Memory B cell (primary cell): ENCODE measurements around the gene CCDC51.
"Not testable (repeated sequence)": the region's sequence is repeated elsewhere in the genome, so short reads cannot be mapped to it uniquely, and the experiment has no call there.

ENCODE experiments used
- ATAC-seq: fragments of 150-1000 bp; cut with Tn5 transposase; 2 replicates; pipeline ENCODE4 v1.10.0; 2021; ENCODE audit warnings: low read depth, mild to moderate bottlenecking, moderate library complexity
- DNase-seq, 2 donors: peaks; one replicate each; pipeline ENCODE4 v3.0.0; 2022; ENCODE audit warnings: low spot score in 2 of 2
- H3K27ac Mint-ChIP-seq: one replicate; pipeline ENCODE4 v1.8.0; 2022; ENCODE audit warnings: mild to moderate bottlenecking, moderate library complexity, mixed read lengths
- H3K27me3 Mint-ChIP-seq: one replicate; pipeline ENCODE4 v1.8.0; 2022; ENCODE audit warnings: mixed read lengths
- H3K36me3 Mint-ChIP-seq: one replicate; pipeline ENCODE4 v1.8.0; 2022; ENCODE audit warnings: mild to moderate bottlenecking, mixed read lengths
- H3K4me1 Mint-ChIP-seq: one replicate; pipeline ENCODE4 v1.8.0; 2022; ENCODE audit warnings: mixed read lengths
- H3K4me3 Mint-ChIP-seq: one replicate; pipeline ENCODE4 v1.8.0; 2022; ENCODE audit warnings: mild to moderate bottlenecking, moderate library complexity, mixed read lengths
- H3K9me3 Mint-ChIP-seq: one replicate; pipeline ENCODE4 v1.8.0; 2022; ENCODE audit warnings: mixed read lengths

Gene CCDC51

DNA sequence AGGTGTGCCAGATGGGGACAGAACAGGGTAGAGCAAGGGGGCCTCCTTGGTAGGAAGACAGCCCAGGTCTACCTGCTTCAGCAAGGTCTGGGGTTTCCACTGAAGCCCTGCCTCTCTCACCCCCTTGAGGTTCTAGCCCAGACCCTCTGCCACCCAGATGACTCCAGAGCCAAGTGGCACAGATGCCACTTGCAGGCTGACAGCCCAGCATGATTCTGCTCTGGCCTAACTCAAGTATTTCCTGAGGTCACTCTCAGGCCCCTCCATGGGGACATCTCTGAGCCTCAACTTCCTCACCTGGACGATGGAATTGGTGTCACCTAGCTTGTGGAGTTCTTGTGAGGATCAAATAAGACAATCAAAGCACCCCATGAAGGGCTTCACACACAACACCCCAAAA, 33.9 kb downstream of the CCDC51 start:
- Mint-ChIP-seq H3K9me3 (no peaks in the 10 kb centered on the region), H3K27me3 (no peaks in the 10 kb centered on the region), H3K27ac (no peak overlapping the region)

GRCh38 chr3:48405343-48405881, 34.5 kb downstream of the CCDC51 start:
- Mint-ChIP-seq H3K36me3 (no peaks in the 10 kb centered on the region), H3K9me3 (no peaks in the 10 kb centered on the region), H3K4me1 (no peaks in the 10 kb centered on the region), H3K27me3 (no peaks in the 10 kb centered on the region), H3K4me3 (no peak overlapping the region), H3K27ac (no peak overlapping the region)
- DNase-seq, result no peak
- ATAC-seq, result no peak

More for the DNA sequence above, 33.9 kb downstream of the CCDC51 start:
- Mint-ChIP-seq H3K4me1 (no peaks in the 10 kb centered on the region), H3K4me3 (no peak overlapping the region), H3K36me3 (no peaks in the 10 kb centered on the region)
- DNase-seq (no peak), ATAC-seq (no peak)

GRCh38 chr3:48404440-48405342, 35.2 kb downstream of the CCDC51 start:
- H3K4me1 Mint-ChIP-seq, result no peaks in the 10 kb centered on the region
- no peaks in the 10 kb centered on the region for H3K27me3 Mint-ChIP-seq
- H3K27ac Mint-ChIP-seq, result no peak overlapping the region
- no peak for ATAC-seq
- H3K4me3 Mint-ChIP-seq, result no peak overlapping the region
- H3K9me3 Mint-ChIP-seq, result no peaks in the 10 kb centered on the region
- DNase-seq, result no peak
- no peaks in the 10 kb centered on the region for H3K36me3 Mint-ChIP-seq

GRCh38 chr3:48403533-48404439, 36.1 kb downstream of the CCDC51 start:
- ATAC-seq, result no peak
- Mint-ChIP-seq H3K27ac (peak overlapping the region; percentile 17), H3K9me3 (no peaks in the 10 kb centered on the region), H3K4me3 (no peak overlapping the region), H3K27me3 (no peaks in the 10 kb centered on the region), H3K36me3 (no peaks in the 10 kb centered on the region), H3K4me1 (no peaks in the 10 kb centered on the region)
- no peak for DNase-seq

GRCh38 chr3:48402907-48403306, 37.0 kb downstream of the CCDC51 start:
- Mint-ChIP-seq H3K9me3 (no peaks in the 10 kb centered on the region), H3K36me3 (no peaks in the 10 kb centered on the region), H3K27me3 (no peaks in the 10 kb centered on the region)

GRCh38 chr3:48402281-48402732, 37.6 kb downstream of the CCDC51 start:
- Mint-ChIP-seq H3K36me3 (no peaks in the 10 kb centered on the region), H3K4me3 (no peak overlapping the region), H3K9me3 (no peaks in the 10 kb centered on the region), H3K4me1 (no peaks in the 10 kb centered on the region), H3K27me3 (peaks cover 1% of the 10 kb centered on the region), H3K27ac (no peak overlapping the region)
- no peak for ATAC-seq
- no peak for DNase-seq

More at GRCh38 chr3:48402907-48403306, 37.0 kb downstream of the CCDC51 start:
- no peak for ATAC-seq
- H3K27ac Mint-ChIP-seq, result no peak overlapping the region
- no peak for DNase-seq
- H3K4me1 Mint-ChIP-seq, result no peaks in the 10 kb centered on the region
- no peak overlapping the region for H3K4me3 Mint-ChIP-seq

DNA sequence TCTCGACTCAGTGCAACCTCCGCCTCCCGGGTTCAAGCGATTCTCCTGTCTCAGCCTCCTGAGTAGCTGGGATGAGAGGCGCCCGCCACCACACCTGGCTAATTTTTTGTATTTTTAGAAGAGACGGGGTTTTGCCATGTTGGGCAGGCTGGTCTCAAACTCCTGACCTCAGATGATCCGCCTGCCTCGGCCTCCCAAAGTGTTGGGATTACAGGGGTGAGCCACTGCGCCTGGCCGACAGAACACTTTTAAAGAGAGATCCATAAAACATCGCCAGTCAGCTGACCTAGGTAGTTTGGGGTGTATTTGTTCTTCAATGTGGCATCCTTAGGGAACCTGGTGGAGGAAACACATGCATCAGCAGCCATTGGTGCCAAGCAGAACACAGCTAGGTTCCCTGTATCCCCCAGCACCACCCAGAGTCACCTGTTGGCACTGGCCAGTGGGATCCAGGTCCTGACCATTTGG, 38.5 kb downstream of the CCDC51 start:
- H3K36me3 Mint-ChIP-seq, H3K27ac Mint-ChIP-seq, H3K4me3 Mint-ChIP-seq, ATAC-seq, H3K9me3 Mint-ChIP-seq, DNase-seq, H3K4me1 Mint-ChIP-seq, H3K27me3 Mint-ChIP-seq: not testable (repeated sequence)

DNA sequence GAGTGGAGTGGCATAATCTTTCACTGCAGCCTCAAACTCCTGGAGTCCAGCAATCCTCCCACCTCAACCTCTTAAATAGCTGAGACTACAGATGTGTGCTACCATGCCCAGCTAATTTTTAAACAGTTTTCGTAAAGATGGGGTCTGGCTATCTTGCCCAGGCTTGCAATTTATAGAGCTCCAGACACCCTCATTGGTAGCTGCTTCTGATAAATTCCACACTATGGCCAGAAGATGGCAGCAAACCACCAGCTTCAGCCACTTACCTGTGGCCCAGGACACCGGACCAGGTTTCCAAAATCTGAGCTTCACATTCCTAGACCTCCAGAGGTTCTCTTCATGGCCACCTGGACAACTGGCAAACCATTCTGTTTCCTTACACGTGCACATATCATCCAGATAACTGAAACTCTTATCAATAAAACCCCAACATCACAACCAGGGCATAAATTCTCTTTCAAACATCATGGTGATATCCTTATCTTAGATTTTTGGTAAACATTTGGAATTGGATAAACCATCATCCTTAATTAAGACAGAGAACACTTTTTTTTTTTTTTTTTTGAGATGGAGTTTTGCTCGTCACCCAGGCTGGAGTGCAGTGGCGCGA, 39.0 kb downstream of the CCDC51 start:
- Mint-ChIP-seq H3K9me3 (no peaks in the 10 kb centered on the region), H3K36me3 (no peaks in the 10 kb centered on the region), H3K27me3 (peaks cover 3% of the 10 kb centered on the region), H3K4me1 (no peaks in the 10 kb centered on the region), H3K4me3 (no peak overlapping the region), H3K27ac (no peak overlapping the region)
- ATAC-seq (peak; percentile 94), DNase-seq (peak; percentile 61 to 69)

DNA sequence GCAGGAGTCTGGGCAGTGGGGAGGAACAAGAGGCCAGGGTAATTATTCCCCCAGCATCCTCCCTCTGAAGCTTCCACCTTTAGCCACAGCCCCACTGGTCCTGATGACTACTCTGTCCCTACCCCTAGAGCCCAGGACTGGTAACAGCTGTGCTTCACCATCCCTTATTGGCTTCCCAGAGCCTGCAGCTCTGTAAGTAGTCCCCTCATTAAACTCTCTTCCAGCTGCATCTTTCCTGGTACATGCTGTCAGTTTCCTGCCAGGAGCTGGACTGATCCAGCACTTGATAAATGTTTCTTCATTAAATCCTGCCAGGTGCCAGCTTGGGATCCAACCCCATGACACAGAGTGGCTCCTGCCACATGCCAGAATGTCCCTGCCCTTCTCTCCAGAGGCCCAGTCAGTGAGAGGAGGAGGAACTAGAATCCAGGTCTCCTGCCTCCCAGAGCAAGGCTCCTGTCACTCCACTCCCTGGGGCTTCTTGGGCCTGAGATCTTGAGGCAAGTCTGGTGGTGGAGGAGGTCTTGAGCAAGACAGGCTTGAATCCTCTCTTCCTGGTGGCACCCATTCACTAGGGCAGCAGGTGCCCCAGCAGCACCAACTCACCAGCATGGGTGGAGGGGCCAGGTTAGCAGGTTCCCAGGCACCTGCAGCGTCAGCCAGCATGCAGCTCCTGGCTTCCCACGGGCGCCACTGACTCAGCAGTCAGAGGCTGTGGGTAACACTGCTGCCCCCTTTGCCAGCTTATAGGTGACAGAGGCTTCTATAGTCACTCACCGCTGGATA, 40.3 kb downstream of the CCDC51 start:
- no peaks in the 10 kb centered on the region for H3K9me3 Mint-ChIP-seq
- DNase-seq (peak in 1 of 2 donors; percentile 9), ATAC-seq (no peak)
- no peaks in the 10 kb centered on the region for H3K4me1 Mint-ChIP-seq
- H3K27ac Mint-ChIP-seq, result no peak overlapping the region
- H3K36me3 Mint-ChIP-seq, result no peaks in the 10 kb centered on the region
- H3K4me3 Mint-ChIP-seq, result no peak overlapping the region
- peaks cover 5% of the 10 kb centered on the region for H3K27me3 Mint-ChIP-seq

- H3K27ac Mint-ChIP-seq, result no peak overlapping the region
- peak in 1 of 2 donors; percentile 9 for DNase-seq
- peaks cover 5% of the 10 kb centered on the region for H3K27me3 Mint-ChIP-seq
- H3K36me3 Mint-ChIP-seq, result no peaks in the 10 kb centered on the region
- ATAC-seq, result no peak
- no peak overlapping the region for H3K4me3 Mint-ChIP-seq
- no peaks in the 10 kb centered on the region for H3K4me1 Mint-ChIP-seq
- no peaks in the 10 kb centered on the region for H3K9me3 Mint-ChIP-seq
These were observed 41.1 kb downstream of the CCDC51 start for GRCh38 chr3:48398701-48399386.

- no peaks in the 10 kb centered on the region for H3K36me3 Mint-ChIP-seq
- DNase-seq (no peak), ATAC-seq (no peak)
- H3K4me1 Mint-ChIP-seq, result no peaks in the 10 kb centered on the region
- H3K9me3 Mint-ChIP-seq, result no peaks in the 10 kb centered on the region
- H3K27ac Mint-ChIP-seq, result no peak overlapping the region
- H3K27me3 Mint-ChIP-seq, result peaks cover 8% of the 10 kb centered on the region
- no peak overlapping the region for H3K4me3 Mint-ChIP-seq
These were observed 41.9 kb downstream of the CCDC51 start for GRCh38 chr3:48397767-48398681.

DNA sequence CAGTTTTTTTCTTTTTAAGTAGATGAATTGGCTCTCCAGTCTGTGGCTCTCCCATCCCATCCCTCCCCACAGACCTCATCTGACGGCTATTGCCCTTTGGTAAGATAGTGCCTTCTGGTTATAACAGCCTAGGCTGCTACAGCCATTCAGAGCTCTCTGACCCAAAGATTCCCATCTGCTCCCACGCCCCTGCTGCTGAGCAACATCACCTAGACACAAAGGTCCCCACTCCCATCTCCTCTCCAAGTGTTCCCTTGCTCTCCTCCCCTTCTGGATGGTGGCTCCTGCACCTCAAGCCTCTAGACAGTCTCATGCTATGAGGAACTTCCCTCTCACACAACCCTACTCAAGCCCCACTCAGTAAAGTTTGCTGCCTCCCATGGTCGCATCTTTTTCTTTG, 44.2 kb downstream of the CCDC51 start:
- no peaks in the 10 kb centered on the region for H3K4me1 Mint-ChIP-seq
- no peak for ATAC-seq
- DNase-seq, result no peak
- no peak overlapping the region for H3K27ac Mint-ChIP-seq
- H3K27me3 Mint-ChIP-seq, result peaks cover 8% of the 10 kb centered on the region
- H3K9me3 Mint-ChIP-seq, result no peaks in the 10 kb centered on the region
- H3K36me3 Mint-ChIP-seq, result no peaks in the 10 kb centered on the region
- no peak overlapping the region for H3K4me3 Mint-ChIP-seq
